ENCODE data around the gene HIVEP2. TPM values are rescaled to one million over a fixed set of nuclear protein-coding genes. Genes with fewer than 3 reads are reported as not detected.
"Not testable (repeated sequence)": the region's sequence is repeated elsewhere in the genome, so short reads cannot be mapped to it uniquely, and the experiment has no call there.

Gene HIVEP2
- total RNA-seq: 27.0 and 31.0 TPM in 2 replicates

GRCh38 chr6:142945049-142945445 is at the start of gene HIVEP2:
TSS of gene HIVEP2 (minus strand) at chr6:142945176. CDS start at chr6:142774738, 170,438 bp downstream.
- intact Hi-C loops (cut with micrococcal nuclease): loop anchor here (5.0 to 10.0 kb wide), 5 partner anchors 470 to 1460 kb away; partner anchors contain the start of gene SF3B5

- intact Hi-C loops (cut with micrococcal nuclease): no loop called here
These were observed 49.0 kb upstream of the HIVEP2 start for GRCh38 chr6:142993977-142994376.

- intact Hi-C loops (cut with micrococcal nuclease): no loop called here
These were observed 42.5 kb upstream of the HIVEP2 start for GRCh38 chr6:142987490-142987889.

- intact Hi-C loops (cut with micrococcal nuclease): no loop called here
These were observed 40.3 kb upstream of the HIVEP2 start for GRCh38 chr6:142985281-142985680.

GRCh38 chr6:142984386-142984785 is 39.4 kb upstream of the HIVEP2 start:
- intact Hi-C loops (cut with micrococcal nuclease): no loop called here

- intact Hi-C loops (cut with micrococcal nuclease): no loop called here
These were observed 30.4 kb upstream of the HIVEP2 start for GRCh38 chr6:142975365-142975764.

- intact Hi-C loops (cut with micrococcal nuclease): not testable (repeated sequence)
These were observed 26.0 kb upstream of the HIVEP2 start for GRCh38 chr6:142970941-142971340.

- intact Hi-C loops (cut with micrococcal nuclease): no loop called here
These were observed 23.6 kb upstream of the HIVEP2 start for GRCh38 chr6:142968601-142969000.

GRCh38 chr6:142966294-142966693 is 21.3 kb upstream of the HIVEP2 start:
- intact Hi-C loops (cut with micrococcal nuclease): no loop called here

GRCh38 chr6:142965164-142965563 is 20.2 kb upstream of the HIVEP2 start:
- intact Hi-C loops (cut with micrococcal nuclease): no loop called here

- intact Hi-C loops (cut with micrococcal nuclease): no loop called here
These were observed 15.1 kb upstream of the HIVEP2 start for GRCh38 chr6:142960098-142960497.

GRCh38 chr6:142958343-142958742 is 13.4 kb upstream of the HIVEP2 start:
- intact Hi-C loops (cut with micrococcal nuclease): no loop called here

GRCh38 chr6:142956726-142957125 is 11.8 kb upstream of the HIVEP2 start:
- intact Hi-C loops (cut with micrococcal nuclease): no loop called here

- intact Hi-C loops (cut with micrococcal nuclease): loop anchor here (5.0 kb wide), 1 partner anchor 388 kb away; no protein-coding TSS in a partner anchor
These were observed 9.9 kb upstream of the HIVEP2 start for GRCh38 chr6:142954844-142955243.

GRCh38 chr6:142953373-142954273 is 8.6 kb upstream of the HIVEP2 start:
- intact Hi-C loops (cut with micrococcal nuclease): loop anchor here (5.0 kb wide), 1 partner anchor 386 kb away; no protein-coding TSS in a partner anchor

- intact Hi-C loops (cut with micrococcal nuclease): loop anchor here (5.0 kb wide), 1 partner anchor 385 kb away; no protein-coding TSS in a partner anchor
These were observed 7.6 kb upstream of the HIVEP2 start for GRCh38 chr6:142952614-142953013.

- intact Hi-C loops (cut with micrococcal nuclease): loop anchor here (5.0 kb wide), 1 partner anchor 383 kb away; no protein-coding TSS in a partner anchor
These were observed 5.3 kb upstream of the HIVEP2 start for GRCh38 chr6:142950291-142950690.

GRCh38 chr6:142947714-142948480 is 2.9 kb upstream of the HIVEP2 start:
- intact Hi-C loops (cut with micrococcal nuclease): loop anchor here (1.0 to 10.0 kb wide), 10 partner anchors 175 to 1463 kb away; partner anchors contain the start of genes ADAT2, NMBR, PEX3 and SF3B5

- intact Hi-C loops (cut with micrococcal nuclease): loop anchor here (1.0 to 10.0 kb wide), 12 partner anchors 80 to 1462 kb away; partner anchors contain the start of genes ADAT2, AIG1, NMBR and PEX3
These were observed 2.1 kb upstream of the HIVEP2 start for GRCh38 chr6:142946924-142947713.

GRCh38 chr6:142946181-142946923 is 1.4 kb upstream of the HIVEP2 start:
- intact Hi-C loops (cut with micrococcal nuclease): loop anchor here (1.0 to 10.0 kb wide), 9 partner anchors 81 to 1462 kb away; partner anchors contain the start of genes AIG1 and SF3B5

All from T-helper 1 cell treated with Interleukin-12 subunit alpha and Interleukin-12 subunit beta and Interleukin-4 antibody, amounts not matched to agents 30 ng/mL and 1 ng/mL, for 36 hours (primary cell).